Naive thymus-derived CD8-positive, alpha-beta T cell (primary cell): Measurements from ENCODE around the gene BARHL2. TPM values are rescaled to one million over a fixed set of nuclear protein-coding genes. Genes with fewer than 3 reads are reported as not detected.

Experiments
- ATAC-seq, 2 donors: fragments of 150-1000 bp; cut with Tn5 transposase in 1 of 2; sonication (Bioruptor Pico), chemical (Tn5 transposase) in 1 of 2; 1 replicate in 1 of 2; 2 replicates in 1 of 2; pipeline ENCODE4 v1.10.0; 2021; ENCODE audit warnings: mild to moderate bottlenecking in 2 of 2, moderate library complexity in 2 of 2
- POLR2A ChIA-PET: fragments of 350-600 bp; sonication (Branson Sonifier 250); formaldehyde crosslinking; loops from one replicate; lab custom pipeline; 2021; ENCODE audit warnings: antibody characterized with exemption; lab: Charles Lee
- DNase-seq, 10 donors: peaks; one replicate each; pipeline versions ENCODE4 v3.0.0 to v3.0.0-alpha.2; 2020 to 2022
- H3K27ac Mint-ChIP-seq, 10 donors: one replicate each; pipeline ENCODE4 v1.8.0; 2020 to 2022; ENCODE audit warnings: mild to moderate bottlenecking in 10 of 10, mixed read lengths in 10 of 10, moderate library complexity in 4 of 10, inconsistent platforms in 1 of 10
- H3K27me3 Mint-ChIP-seq, 5 donors: one replicate each; pipeline ENCODE4 v1.8.0; 2021 to 2022; ENCODE audit warnings: mixed read lengths in 5 of 5
- H3K36me3 Mint-ChIP-seq, 3 donors: one replicate each; pipeline ENCODE4 v1.8.0; 2020 to 2022; ENCODE audit warnings: mixed read lengths in 3 of 3, mild to moderate bottlenecking in 2 of 3, inconsistent platforms in 1 of 3
- H3K4me1 Mint-ChIP-seq, 4 donors: one replicate each; pipeline ENCODE4 v1.8.0; 2021 to 2022; ENCODE audit warnings: mixed read lengths in 4 of 4
- H3K4me3 Mint-ChIP-seq, 10 donors: one replicate each; pipeline ENCODE4 v1.8.0; 2020 to 2022; ENCODE audit warnings: mild to moderate bottlenecking in 10 of 10, mixed read lengths in 10 of 10, moderate library complexity in 6 of 10, inconsistent platforms in 1 of 10
- H3K9me3 Mint-ChIP-seq, 9 donors: one replicate each; pipeline ENCODE4 v1.8.0; 2020 to 2022; ENCODE audit warnings: mixed read lengths in 9 of 9, mild to moderate bottlenecking in 3 of 9, inconsistent platforms in 1 of 9, moderate library complexity in 1 of 9
- polyA plus RNA-seq, 3 donors: library from polyadenylated mRNA; unstranded; fragments of 300-500 nt; fragmentation: Illumina TruSeq; gene quantifications; one replicate each; pipeline ENCODE4 v1.2.3, GENCODE V29; 2021
- total RNA-seq, 8 experiments: library from RNA in 2 of 8; stranded (reverse) in 2 of 8; gene quantifications; one replicate each; pipeline ENCODE4 v1.2.3 and lab custom pipeline; 2021 to 2026

BARHL2 gene
- total RNA-seq (not detected), polyA plus RNA-seq (not detected), total RNA-seq (lab: John Stamatoyannopoulos, UW) (0 reads per million in 6 experiments)

GRCh38 chr1:90716552-90717355 is at the start of gene BARHL2:
BARHL2 (minus strand) TSS chr1:90717302; CDS start chr1:90717195, 107 bp downstream.
- Mint-ChIP-seq H3K4me3 (peak within 1 kb of the TSS; percentile 61 to 84 (median 78)), H3K36me3 (peaks cover 16 to 39% (median 36%) of the 10 kb centered on the region in 3 donors), H3K9me3 (peaks cover 12 to 54% (median 22%) of the 10 kb centered on the region in 9 donors), H3K4me1 (peaks cover 17 to 30% (median 22%) of the 10 kb centered on the region in 4 donors), H3K27ac (peak within 1 kb of the TSS in 3 of 10 donors; percentile 28 to 93 (median 43)), H3K27me3 (peaks cover 46 to 99% (median 76%) of the 10 kb centered on the region in 5 donors)
- ATAC-seq (no peak), DNase-seq (no peak)
- POLR2A ChIA-PET = no interaction called here

GRCh38 chr1:90763930-90764329 is 46.8 kb upstream of the BARHL2 start:
- no peak for ATAC-seq
- H3K27ac Mint-ChIP-seq = no peak overlapping the region
- H3K36me3 Mint-ChIP-seq = no peaks in the 10 kb centered on the region

GRCh38 chr1:90763506-90763905 is 46.4 kb upstream of the BARHL2 start:
- peaks cover 24 to 77% (median 36%) of the 10 kb centered on the region in 5 donors for H3K27me3 Mint-ChIP-seq
- H3K36me3 Mint-ChIP-seq = no peaks in the 10 kb centered on the region
- ATAC-seq (no peak), DNase-seq (no peak)
- peaks cover 0 to 9% (median 2%) of the 10 kb centered on the region in 9 donors for H3K9me3 Mint-ChIP-seq
- H3K4me1 Mint-ChIP-seq = peaks cover 0 to 4% (median 0%) of the 10 kb centered on the region in 4 donors
- H3K27ac Mint-ChIP-seq = no peak overlapping the region
- POLR2A ChIA-PET = no interaction called here
- no peak overlapping the region for H3K4me3 Mint-ChIP-seq

More at GRCh38 chr1:90763930-90764329, 46.8 kb upstream of the BARHL2 start:
- H3K4me1 Mint-ChIP-seq = peaks cover 0 to 4% (median 0%) of the 10 kb centered on the region in 4 donors
- H3K4me3 Mint-ChIP-seq = no peak overlapping the region
- POLR2A ChIA-PET = no interaction called here
- H3K9me3 Mint-ChIP-seq = peaks cover 0 to 9% (median 2%) of the 10 kb centered on the region in 9 donors
- no peak for DNase-seq
- peaks cover 25 to 82% (median 38%) of the 10 kb centered on the region in 5 donors for H3K27me3 Mint-ChIP-seq

GRCh38 chr1:90761781-90762589 is 44.9 kb upstream of the BARHL2 start:
- Mint-ChIP-seq H3K4me1 (peaks cover 0 to 4% (median 0%) of the 10 kb centered on the region in 4 donors), H3K27me3 (peaks cover 22 to 77% (median 28%) of the 10 kb centered on the region in 5 donors), H3K4me3 (no peak overlapping the region), H3K27ac (no peak overlapping the region), H3K36me3 (no peaks in the 10 kb centered on the region), H3K9me3 (peaks cover 0 to 9% (median 2%) of the 10 kb centered on the region in 9 donors)
- POLR2A ChIA-PET = no interaction called here
- DNase-seq (no peak), ATAC-seq (no peak)

- Mint-ChIP-seq H3K27me3 (peaks cover 22 to 77% (median 30%) of the 10 kb centered on the region in 5 donors), H3K4me3 (no peak overlapping the region), H3K36me3 (no peaks in the 10 kb centered on the region), H3K27ac (no peak overlapping the region), H3K9me3 (peaks cover 0 to 9% (median 2%) of the 10 kb centered on the region in 9 donors), H3K4me1 (peaks cover 0 to 4% (median 0%) of the 10 kb centered on the region in 4 donors)
- no peak for DNase-seq
- ATAC-seq = no peak
- POLR2A ChIA-PET = no interaction called here
These were observed 44.1 kb upstream of the BARHL2 start for GRCh38 chr1:90761156-90761555.

GRCh38 chr1:90753556-90753955 is 36.5 kb upstream of the BARHL2 start:
- no peak for ATAC-seq
- no peak overlapping the region for H3K4me3 Mint-ChIP-seq
- H3K4me1 Mint-ChIP-seq = no peaks in the 10 kb centered on the region
- POLR2A ChIA-PET = no interaction called here
- H3K27ac Mint-ChIP-seq = no peak overlapping the region
- no peaks in the 10 kb centered on the region for H3K9me3 Mint-ChIP-seq
- peaks cover 9 to 56% (median 31%) of the 10 kb centered on the region in 5 donors for H3K27me3 Mint-ChIP-seq
- no peak for DNase-seq
- H3K36me3 Mint-ChIP-seq = no peaks in the 10 kb centered on the region

- peaks cover 0 to 2% (median 0%) of the 10 kb centered on the region in 9 donors for H3K9me3 Mint-ChIP-seq
- ATAC-seq = no peak
- H3K4me3 Mint-ChIP-seq = no peak overlapping the region
- POLR2A ChIA-PET = no interaction called here
- H3K27me3 Mint-ChIP-seq = peaks cover 15 to 52% (median 22%) of the 10 kb centered on the region in 5 donors
- DNase-seq = no peak
- H3K36me3 Mint-ChIP-seq = no peaks in the 10 kb centered on the region
- no peak overlapping the region for H3K27ac Mint-ChIP-seq
- no peaks in the 10 kb centered on the region for H3K4me1 Mint-ChIP-seq
These were observed 31.6 kb upstream of the BARHL2 start for GRCh38 chr1:90748668-90749067.

GRCh38 chr1:90746857-90747256 is 29.8 kb upstream of the BARHL2 start:
- ATAC-seq (no peak), DNase-seq (no peak)
- H3K9me3 Mint-ChIP-seq = peaks cover 0 to 2% (median 0%) of the 10 kb centered on the region in 9 donors
- POLR2A ChIA-PET = no interaction called here
- H3K36me3 Mint-ChIP-seq = no peaks in the 10 kb centered on the region
- no peak overlapping the region for H3K4me3 Mint-ChIP-seq
- H3K27ac Mint-ChIP-seq = no peak overlapping the region
- H3K27me3 Mint-ChIP-seq = peaks cover 14 to 41% (median 18%) of the 10 kb centered on the region in 5 donors
- H3K4me1 Mint-ChIP-seq = no peaks in the 10 kb centered on the region

GRCh38 chr1:90745972-90746371 is 28.9 kb upstream of the BARHL2 start:
- Mint-ChIP-seq H3K9me3 (peaks cover 0 to 2% (median 0%) of the 10 kb centered on the region in 9 donors), H3K4me3 (no peak overlapping the region), H3K4me1 (no peaks in the 10 kb centered on the region), H3K27me3 (peaks cover 16 to 36% (median 19%) of the 10 kb centered on the region in 5 donors), H3K27ac (no peak overlapping the region), H3K36me3 (no peaks in the 10 kb centered on the region)
- POLR2A ChIA-PET = no interaction called here
- DNase-seq (no peak), ATAC-seq (no peak)

GRCh38 chr1:90732136-90732535 is 15.0 kb upstream of the BARHL2 start:
- peaks cover 1 to 23% (median 20%) of the 10 kb centered on the region in 3 donors for H3K36me3 Mint-ChIP-seq
- no peak for ATAC-seq
- peaks cover 17 to 36% (median 25%) of the 10 kb centered on the region in 4 donors for H3K4me1 Mint-ChIP-seq
- H3K9me3 Mint-ChIP-seq = peaks cover 0 to 23% (median 9%) of the 10 kb centered on the region in 9 donors
- POLR2A ChIA-PET = no interaction called here
- no peak overlapping the region for H3K27ac Mint-ChIP-seq
- no peak overlapping the region for H3K4me3 Mint-ChIP-seq
- H3K27me3 Mint-ChIP-seq = peaks cover 54 to 92% (median 68%) of the 10 kb centered on the region in 5 donors
- DNase-seq = no peak

- POLR2A ChIA-PET = no interaction called here
- Mint-ChIP-seq H3K27me3 (peaks cover 54 to 92% (median 71%) of the 10 kb centered on the region in 5 donors), H3K9me3 (peaks cover 0 to 25% (median 12%) of the 10 kb centered on the region in 9 donors), H3K4me1 (peaks cover 17 to 41% (median 28%) of the 10 kb centered on the region in 4 donors), H3K27ac (no peak overlapping the region), H3K4me3 (peak overlapping the region in 2 of 10 donors; percentile 41 to 83), H3K36me3 (peaks cover 2 to 23% (median 20%) of the 10 kb centered on the region in 3 donors)
- ATAC-seq (no peak), DNase-seq (no peak)
These were observed 14.4 kb upstream of the BARHL2 start for GRCh38 chr1:90731382-90732050.
